H1 (cell line): ENCODE results near the gene STX5. TPM values are rescaled to one million over a fixed set of nuclear protein-coding genes. Genes with fewer than 3 reads are reported as not detected.

ENCODE experiments used
- CTCF ChIA-PET: fragments of 300-600 bp; sonication (Branson Sonifier 250); formaldehyde crosslinking; loops from one replicate; lab custom pipeline; 2021; ENCODE audit not compliant: partially characterized antibody; lab: Charles Lee
- POLR2A ChIA-PET: fragments of 300-600 bp; sonication (Branson Sonifier 250); formaldehyde crosslinking; loops from one replicate; lab custom pipeline; 2021; ENCODE audit warnings: inconsistent platforms; ENCODE audit not compliant: partially characterized antibody; lab: Charles Lee
- DNase-seq, 2 experiments: peaks; one replicate each; pipeline versions ENCODE4 v3.0.0 to v3.0.0-alpha.2; 2010 to 2022; ENCODE audit warnings: low spot score in 2 of 2, low read depth in 1 of 2, mixed read lengths in 1 of 2
- FAIRE-seq: peaks from 2 replicates; lab custom pipeline; 2011; peaks lifted over from hg19 to GRCh38; lab: Jason Lieb, UNC
- H2AFZ ChIP-seq: 2 replicates; pipeline ENCODE4 v1.8.1; 2012; ENCODE audit warnings: low read length, inconsistent platforms
- H2AK5ac ChIP-seq: 2 replicates; pipeline ENCODE4 v1.6.1; 2013; ENCODE audit warnings: low read depth, low read length
- H2BK120ac ChIP-seq: replicated peaks from 2 replicates; pipeline ENCODE3; 2013; ENCODE audit warnings: low read depth, low read length, inconsistent platforms
- H2BK12ac ChIP-seq: 2 replicates; pipeline ENCODE4 v1.6.1; 2013; ENCODE audit warnings: low read depth, low read length
- H2BK15ac ChIP-seq: 2 replicates; pipeline ENCODE4 v1.6.1; 2013; ENCODE audit warnings: low read length
- H2BK20ac ChIP-seq: 2 replicates; pipeline ENCODE4 v1.6.1; 2013; ENCODE audit warnings: low read length
- H2BK5ac ChIP-seq: 2 replicates; pipeline ENCODE4 v1.6.1; 2013; ENCODE audit warnings: low read depth, low read length
- H3K14ac ChIP-seq: 2 replicates; pipeline ENCODE4 v1.6.1; 2013; ENCODE audit warnings: inconsistent platforms; ENCODE audit not compliant: insufficient read length
- H3K18ac ChIP-seq: 2 replicates; pipeline ENCODE4 v1.6.1; 2013; ENCODE audit warnings: low read length; ENCODE audit errors: extremely low read depth
- H3K23ac ChIP-seq: 2 replicates; pipeline ENCODE4 v1.6.1; 2013; ENCODE audit warnings: inconsistent platforms; ENCODE audit not compliant: insufficient read length
- H3K23me2 ChIP-seq: 2 replicates; pipeline ENCODE4 v1.6.1; 2013; ENCODE audit warnings: low read depth, low read length
- H3K27ac ChIP-seq: 2 replicates; pipeline ENCODE4 v1.6.1; 2011; ENCODE audit warnings: low read depth, low read length, inconsistent platforms
- H3K27me3 ChIP-seq, 4 experiments: replicated peaks in 1 of 4; 1 replicate in 1 of 4; 2 replicates in 3 of 4; pipeline versions ENCODE4 v1.6.1 to v1.8.1; 2011 to 2013; ENCODE audit warnings: low read length in 3 of 4, mild to moderate bottlenecking in 3 of 4, inconsistent platforms in 2 of 4, mixed read lengths in 2 of 4, moderate library complexity in 1 of 4; ENCODE audit not compliant: control insufficient read depth in 3 of 4, insufficient read depth in 3 of 4; ENCODE audit errors: extremely low read depth in 1 of 4
- H3K36me3 ChIP-seq, 4 experiments: 2 replicates each; pipeline versions ENCODE4 v1.6.1 to v1.8.1; 2011 to 2013; ENCODE audit warnings: mild to moderate bottlenecking in 4 of 4, low read length in 3 of 4, moderate library complexity in 2 of 4, control low read depth in 1 of 4, inconsistent platforms in 1 of 4; ENCODE audit not compliant: insufficient read depth in 4 of 4, control insufficient read depth in 2 of 4
- H3K4ac ChIP-seq: replicated peaks from 2 replicates; pipeline ENCODE3; 2013; ENCODE audit warnings: low read length, low read depth, mixed read lengths, inconsistent platforms; ENCODE audit not compliant: insufficient read length
- H3K4me1 ChIP-seq, 4 experiments: replicated peaks in 1 of 4; 1 replicate in 1 of 4; 2 replicates in 3 of 4; pipeline versions ENCODE4 v1.6.1 to v1.8.1; 2011 to 2013; ENCODE audit warnings: low read length in 3 of 4, inconsistent platforms in 2 of 4, mixed read lengths in 1 of 4; ENCODE audit not compliant: insufficient read depth in 4 of 4, control insufficient read depth in 3 of 4
- H3K4me2 ChIP-seq, 2 experiments: 2 replicates each; pipeline versions ENCODE4 v1.6.1 to v1.8.1; 2011 to 2013; ENCODE audit warnings: low read depth in 2 of 2, low read length in 2 of 2, control low read depth in 1 of 2, inconsistent platforms in 1 of 2, mild to moderate bottlenecking in 1 of 2; ENCODE audit not compliant: insufficient read depth in 1 of 2
- H3K4me3 ChIP-seq, 4 experiments: fragments of 200-600, 300-600 bp in 1 of 4; sonication (generic), shearing (Covaris generic), sonication (Bioruptor Twin) in 1 of 4; 2 replicates each; pipeline versions ENCODE4 v1.5.1 to v1.8.1; 2011 to 2016; ENCODE audit warnings: low read length in 4 of 4, low read depth in 3 of 4, control low read depth in 2 of 4, inconsistent platforms in 2 of 4, mild to moderate bottlenecking in 2 of 4, mixed read lengths in 1 of 4, moderate library complexity in 1 of 4; ENCODE audit not compliant: insufficient read depth in 2 of 4; ENCODE audit errors: extremely low read depth in 1 of 4
- H3K56ac ChIP-seq: replicated peaks from 2 replicates; pipeline ENCODE3; 2013; ENCODE audit warnings: low read depth, mild to moderate bottlenecking, mixed read lengths, low read length, inconsistent platforms; ENCODE audit not compliant: insufficient read length
- H3K79me1 ChIP-seq: 2 replicates; pipeline ENCODE4 v1.6.1; 2013; ENCODE audit warnings: low read depth, low read length, control low read depth
- H3K79me2 ChIP-seq, 2 experiments: 2 replicates each; pipeline versions ENCODE4 v1.6.1 to v1.8.1; 2012 to 2013; ENCODE audit warnings: low read length in 2 of 2, mild to moderate bottlenecking in 2 of 2, inconsistent platforms in 1 of 2; ENCODE audit not compliant: insufficient read depth in 2 of 2, control insufficient read depth in 1 of 2
- H3K9ac ChIP-seq, 4 experiments: replicated peaks in 1 of 4; 1 replicate in 1 of 4; 2 replicates in 3 of 4; pipeline versions ENCODE4 v1.6.1 to v1.8.1; 2011 to 2013; ENCODE audit warnings: low read depth in 3 of 4, low read length in 3 of 4, control low read depth in 2 of 4, mild to moderate bottlenecking in 2 of 4, moderate library complexity in 2 of 4, inconsistent platforms in 1 of 4; ENCODE audit errors: extremely low read depth in 1 of 4
- H3K9me3 ChIP-seq, 2 experiments: 2 replicates each; pipeline versions ENCODE4 v1.6.1 to v1.8.1; 2012 to 2013; ENCODE audit warnings: mild to moderate bottlenecking in 2 of 2, moderate library complexity in 2 of 2, control low read depth in 1 of 2, inconsistent platforms in 1 of 2, low read depth in 1 of 2, low read length in 1 of 2, mixed read lengths in 1 of 2; ENCODE audit not compliant: insufficient read depth in 2 of 2
- H4K20me1 ChIP-seq, 2 experiments: replicated peaks in 1 of 2; 2 replicates each; pipeline versions ENCODE3 to v1.8.1; 2011 to 2013; ENCODE audit warnings: inconsistent platforms in 2 of 2, low read length in 2 of 2, mild to moderate bottlenecking in 1 of 2; ENCODE audit not compliant: insufficient read depth in 2 of 2, control insufficient read depth in 1 of 2
- H4K5ac ChIP-seq: 2 replicates; pipeline ENCODE4 v1.6.1; 2013; ENCODE audit warnings: low read length, low read depth, mixed read lengths, inconsistent platforms; ENCODE audit not compliant: insufficient read length
- H4K8ac ChIP-seq: 2 replicates; pipeline ENCODE4 v1.8.0; 2013; ENCODE audit warnings: mild to moderate bottlenecking, moderate library complexity, low read length, inconsistent platforms; ENCODE audit not compliant: insufficient read depth; ENCODE audit errors: extremely low read depth
- H4K91ac ChIP-seq: replicated peaks from 2 replicates; pipeline ENCODE3; 2013; ENCODE audit warnings: low read length, mixed read lengths, inconsistent platforms; ENCODE audit not compliant: insufficient read length
- CHD1 ChIP-seq: IDR thresholded peaks from 2 replicates; pipeline ENCODE4 v1.6.1; 2012; ENCODE audit warnings: low read depth, low read length, improper control_type of control experiment
- CTBP2 ChIP-seq: IDR thresholded peaks from 2 replicates; pipeline ENCODE4 v1.7.0; 2011; ENCODE audit warnings: borderline replicate concordance, mild to moderate bottlenecking, moderate library complexity, mixed read lengths, low read length; ENCODE audit not compliant: insufficient read depth, insufficient read length
- GABPA ChIP-seq: IDR thresholded peaks from 2 replicates; pipeline ENCODE4 v1.6.1; 2011; ENCODE audit warnings: mild to moderate bottlenecking, low read length, moderate library complexity, borderline replicate concordance; ENCODE audit not compliant: insufficient read depth
- RBBP5 ChIP-seq: IDR thresholded peaks from 2 replicates; pipeline ENCODE4 v1.7.1; 2012; ENCODE audit warnings: low read depth, mild to moderate bottlenecking, inconsistent platforms, low read length, moderate library complexity, borderline replicate concordance
- TAF1 ChIP-seq: IDR thresholded peaks from 2 replicates; pipeline ENCODE4 v1.6.1; 2011; ENCODE audit warnings: mild to moderate bottlenecking, low read depth, low read length
- TAF7 ChIP-seq: optimal IDR thresholded peaks from 2 replicates; pipeline ENCODE3; 2011; ENCODE audit warnings: low read depth, mild to moderate bottlenecking, inconsistent platforms, low read length, moderate library complexity, borderline replicate concordance
- TBP ChIP-seq: IDR thresholded peaks from 2 replicates; pipeline ENCODE4 v1.6.1; 2011; ENCODE audit warnings: low read depth, low read length, improper control_type of control experiment
- WGBS, 2 experiments: shearing (Covaris generic) in 1 of 2; methylation state at CpG; one replicate each; pipeline versions ENCODE4 v1.1.6 to v1.1.7; 2013 to 2015; ENCODE audit warnings: low lambda C conversion rate in 2 of 2, mixed read lengths in 2 of 2, inconsistent platforms in 1 of 2, low coverage in 1 of 2, missing lambda C conversion rate in 1 of 2; ENCODE audit not compliant: insufficient replicate concordance in 2 of 2, insufficient coverage in 1 of 2, insufficient read length in 1 of 2; ENCODE audit errors: extremely low coverage in 1 of 2, missing lambda C conversion rate in 1 of 2; 5-methylcytosine and 5-hydroxymethylcytosine counted together
- polyA plus RNA-seq, 7 experiments: library from polyadenylated mRNA; depleted of rRNA in 3 of 7; stranded (reverse) in 5 of 7; unstranded in 2 of 7; fragments of >200 nt in 5 of 7; fragments of 200-250 nt in 2 of 7; gene quantifications; 1 replicate in 5 of 7; 2 replicates in 1 of 7; 4 replicates in 1 of 7; pipeline versions ENCODE4 v1.2.1 to v1.2.3, GENCODE V29; 2011 to 2013; ENCODE audit warnings: missing spikeins in 2 of 7, mixed read lengths in 2 of 7
- total RNA-seq: library from RNA; stranded (reverse); fragmentation: NEBNext Ultra II Directional; extraction: Animal tissue kit (Norgen Biotek cat#: 25700); gene quantifications from 2 replicates; pipeline ENCODE4 v1.2.1, GENCODE V29; 2021
- TF ChIP-seq, protein P1 (sequence below): IDR thresholded peaks from 2 replicates; pipeline ENCODE4 v1.6.1; 2012; ENCODE audit warnings: inconsistent platforms
- TF ChIP-seq, protein P2 (sequence below): IDR thresholded peaks from 2 replicates; pipeline ENCODE4 v1.6.1; 2012; ENCODE audit warnings: inconsistent platforms

STX5 gene
- total and polyA plus RNA-seq, 2 of the 8 experiments (the other 6 are each of a cell fraction or from before 2014, with no cell fraction given): 24.2 to 28.5 TPM

DNA sequence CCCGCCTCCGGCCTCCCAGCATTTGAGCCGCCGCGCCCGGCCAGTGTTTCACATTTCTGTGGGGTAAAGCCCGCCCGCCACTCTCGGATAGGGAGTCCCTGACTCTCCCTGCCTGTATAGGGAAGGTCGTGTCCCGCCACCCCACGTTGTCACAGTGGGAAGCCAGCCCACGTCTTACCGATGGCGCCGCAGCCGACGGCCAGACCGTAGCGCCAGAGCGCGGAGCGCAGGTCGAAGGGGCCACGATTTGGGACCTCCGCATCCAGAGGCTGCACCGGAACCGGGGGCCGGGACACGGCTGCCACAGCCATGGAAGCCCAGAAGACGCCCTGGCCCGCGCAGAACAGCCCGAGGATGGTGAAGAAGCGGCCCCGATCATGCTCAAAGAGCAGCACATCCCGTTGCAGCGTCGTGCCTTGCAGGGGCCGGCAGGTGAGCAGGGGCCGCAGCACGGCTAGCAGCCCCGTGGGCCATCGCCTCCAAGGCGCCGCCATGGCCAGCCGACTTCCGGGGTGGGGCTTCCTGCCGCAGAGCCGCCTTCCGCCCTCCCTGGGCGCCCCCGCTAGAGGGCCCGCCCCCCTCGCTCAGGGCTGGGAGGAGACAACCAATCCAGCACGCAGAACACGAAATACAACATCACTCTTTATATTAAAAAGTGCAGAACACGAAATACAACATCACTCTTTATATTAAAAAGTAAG lies 40.2 kb downstream of the STX5 start, which contains the start of gene TMEM223:
Gene TMEM223, minus strand, starts transcription at position 506 of the 701 bp plus-strand sequence. Its CDS starts 12 bp downstream, at position 494.
- Histone ChIP-seq H2BK15ac (no peak within 1 kb of the TSS), H3K27me3 (no peaks in the 10 kb centered on the region), H3K56ac (peak within 1 kb of the TSS; percentile 70), H4K91ac (peak within 1 kb of the TSS; percentile 93), H2BK120ac (no peak within 1 kb of the TSS), H2BK12ac (no peak within 1 kb of the TSS), H2BK5ac (peak within 1 kb of the TSS; percentile 76), H3K79me2 (peaks cover 0 to 33% of the 10 kb centered on the region in 2 experiments; a peak in 2 of 4 replicates), H4K8ac (peak within 1 kb of the TSS; percentile 93), H3K23me2 (no peaks in the 10 kb centered on the region; the same call in 1 of the 2 replicates), H3K18ac (peak within 1 kb of the TSS; percentile 98), H3K4me3 (peak within 1 kb of the TSS; percentile 84 to 97 (median 91)), H3K27ac (peak within 1 kb of the TSS; percentile 82), H4K20me1 (peaks cover 0 to 2% of the 10 kb centered on the region in 2 experiments), H4K5ac (peak within 1 kb of the TSS; percentile 98), H3K79me1 (peaks cover 7% of the 10 kb centered on the region; the same call in 1 of the 2 replicates), H3K23ac (no peak within 1 kb of the TSS), H3K36me3 (peaks cover 14 to 38% (median 29%) of the 10 kb centered on the region in 4 experiments), H3K4me1 (peaks cover 0 to 7% (median 3%) of the 10 kb centered on the region in 4 experiments; a peak in 3 of 7 replicates), H3K9ac (peak within 1 kb of the TSS; percentile 67 to 94 (median 90)), H2BK20ac (no peak within 1 kb of the TSS), H2AFZ (no peak within 1 kb of the TSS; the same call in 1 of the 2 replicates), H3K4ac (peak within 1 kb of the TSS; percentile 91), H3K9me3 (no peaks in the 10 kb centered on the region), H3K4me2 (peak within 1 kb of the TSS; percentile 76 to 85), H3K14ac (no peak within 1 kb of the TSS), H2AK5ac (no peak within 1 kb of the TSS)
- 1% methylated on average over 45 of the region's 58 CpGs; no CpG with 5 or more reads in 1 of the 2 experiments for WGBS, 2 experiments
- CTCF ChIA-PET: interaction anchor here (0.6 to 3.5 kb wide), 6 partner anchors 9 to 248 kb away, joined by 3 to 15 read pairs (median 3); no protein-coding TSS in a partner anchor
- FAIRE-seq (no peak), DNase-seq (peak in 1 of 2 experiments; percentile 92)
- POLR2A ChIA-PET: interaction anchor here (0.6 to 15.9 kb wide), 19 partner anchors 12 to 127 kb away, joined by 3 to 251 read pairs (median 6); partner anchors contain the start of genes C11orf98, CSKMT, HNRNPUL2 and NXF1
- TF ChIP-seq CHD1: no peak
- peak; percentile 81 for TF ChIP-seq GABPA
- TF ChIP-seq RBBP5: peak; percentile 47; the same call in 1 of the 2 replicates
- TF ChIP-seq TAF1: peak; percentile 82
- peak; percentile 55; the same call in 1 of the 2 replicates for TF ChIP-seq TBP
- TF ChIP-seq TAF7: peak; percentile 69
- TF ChIP-seq, protein P1, sequence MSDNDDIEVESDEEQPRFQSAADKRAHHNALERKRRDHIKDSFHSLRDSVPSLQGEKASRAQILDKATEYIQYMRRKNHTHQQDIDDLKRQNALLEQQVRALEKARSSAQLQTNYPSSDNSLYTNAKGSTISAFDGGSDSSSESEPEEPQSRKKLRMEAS: peak; percentile 80
- TF ChIP-seq, protein P2, sequence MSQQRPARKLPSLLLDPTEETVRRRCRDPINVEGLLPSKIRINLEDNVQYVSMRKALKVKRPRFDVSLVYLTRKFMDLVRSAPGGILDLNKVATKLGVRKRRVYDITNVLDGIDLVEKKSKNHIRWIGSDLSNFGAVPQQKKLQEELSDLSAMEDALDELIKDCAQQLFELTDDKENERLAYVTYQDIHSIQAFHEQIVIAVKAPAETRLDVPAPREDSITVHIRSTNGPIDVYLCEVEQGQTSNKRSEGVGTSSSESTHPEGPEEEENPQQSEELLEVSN: peak; percentile 57; the same call in 1 of the 2 replicates
- TF ChIP-seq CTBP2: no peak
